Activated B cell treated with CpG ODN at 0.5 μM for 24 hours (primary cell): ENCODE results near the gene ADAMTS13. TPM values are rescaled to one million over a fixed set of nuclear protein-coding genes. Genes with fewer than 3 reads are reported as not detected.
A peak's percentile ranks its signal among the peaks of the same experiment; 100 is the strongest.

Source experiments
- ATAC-seq: fragments of 200-7000 bp; cut with Tn5 transposase; one replicate; pipeline ENCODE4 v1.10.0; 2021; ENCODE audit warnings: low read depth, mild to moderate bottlenecking, moderate library complexity
- CTCF ChIA-PET: fragments of 350-600 bp; sonication (Branson Sonifier 250); formaldehyde crosslinking; loops from one replicate; lab custom pipeline; 2021; ENCODE audit warnings: antibody characterized with exemption; lab: Charles Lee
- POLR2A ChIA-PET: fragments of 350-600 bp; sonication (Branson Sonifier 250); formaldehyde crosslinking; loops from one replicate; lab custom pipeline; 2021; ENCODE audit warnings: antibody characterized with exemption; lab: Charles Lee
- DNase-seq: peaks from one replicate; pipeline ENCODE4 v3.0.0; 2022
- H3K27ac Mint-ChIP-seq: one replicate; pipeline ENCODE4 v1.8.0; 2020; ENCODE audit warnings: mixed read lengths
- H3K27me3 Mint-ChIP-seq: one replicate; pipeline ENCODE4 v1.8.0; 2021; ENCODE audit warnings: mixed read lengths
- H3K36me3 Mint-ChIP-seq: one replicate; pipeline ENCODE4 v1.8.0; 2021; ENCODE audit warnings: low read depth, mixed read lengths
- H3K4me1 Mint-ChIP-seq: one replicate; pipeline ENCODE4 v1.8.0; 2021; ENCODE audit warnings: mixed read lengths
- H3K4me3 Mint-ChIP-seq: one replicate; pipeline ENCODE4 v1.8.0; 2020; ENCODE audit warnings: mild to moderate bottlenecking, mixed read lengths
- H3K9me3 Mint-ChIP-seq: one replicate; pipeline ENCODE4 v1.8.0; 2020; ENCODE audit warnings: mixed read lengths
- CTCF ChIP-seq: fragments of 200-600 bp; IDR thresholded peaks from one replicate; pipeline ENCODE4 v1.8.0; 2022; ENCODE audit warnings: antibody characterized with exemption, mild to moderate bottlenecking
- intact Hi-C: fragments of 100-400 bp; cut with micrococcal nuclease; formaldehyde crosslinking; loops from one replicate; pipeline ENCODE4 v1.15.1; 2024
- total RNA-seq: library from RNA; stranded (reverse); gene quantifications from 2 replicates; pipeline ENCODE4 v1.2.3, GENCODE V29; 2022

The ADAMTS13 gene
- total RNA-seq, 1 donor from 2014 or later = 1.9 TPM

GRCh38 chr9:133468777-133469421 lies 46.7 kb downstream of the ADAMTS13 start:
- CTCF ChIA-PET = no interaction called here
- H3K9me3 Mint-ChIP-seq = no peaks in the 10 kb centered on the region

GRCh38 chr9:133470427-133470924 lies 48.3 kb downstream of the ADAMTS13 start:
- Mint-ChIP-seq H3K27ac (no peak overlapping the region), H3K36me3 (peaks cover 27% of the 10 kb centered on the region), H3K4me3 (no peak overlapping the region), H3K4me1 (peaks cover 6% of the 10 kb centered on the region), H3K27me3 (no peaks in the 10 kb centered on the region), H3K9me3 (no peaks in the 10 kb centered on the region)
- ChIA-PET CTCF (no interaction called here), POLR2A (no interaction called here)
- no peak for DNase-seq
- TF ChIP-seq CTCF = no peak
- intact Hi-C loops = no loop called here
- peak; percentile 19 for ATAC-seq

More at GRCh38 chr9:133468777-133469421, 46.7 kb downstream of the ADAMTS13 start:
- DNase-seq = no peak
- H3K36me3 Mint-ChIP-seq = peaks cover 27% of the 10 kb centered on the region
- H3K27ac Mint-ChIP-seq = no peak overlapping the region
- no peak for TF ChIP-seq CTCF
- H3K27me3 Mint-ChIP-seq = no peaks in the 10 kb centered on the region
- POLR2A ChIA-PET = interaction anchor here (0.9 to 2.1 kb wide), 4 partner anchors 8 to 92 kb away, joined by 4 to 5 read pairs (median 5); partner anchors contain the start of genes CACFD1 and STKLD1
- no peaks in the 10 kb centered on the region for H3K4me1 Mint-ChIP-seq
- no peak overlapping the region for H3K4me3 Mint-ChIP-seq
- intact Hi-C loops = no loop called here
- ATAC-seq = no peak

DNA sequence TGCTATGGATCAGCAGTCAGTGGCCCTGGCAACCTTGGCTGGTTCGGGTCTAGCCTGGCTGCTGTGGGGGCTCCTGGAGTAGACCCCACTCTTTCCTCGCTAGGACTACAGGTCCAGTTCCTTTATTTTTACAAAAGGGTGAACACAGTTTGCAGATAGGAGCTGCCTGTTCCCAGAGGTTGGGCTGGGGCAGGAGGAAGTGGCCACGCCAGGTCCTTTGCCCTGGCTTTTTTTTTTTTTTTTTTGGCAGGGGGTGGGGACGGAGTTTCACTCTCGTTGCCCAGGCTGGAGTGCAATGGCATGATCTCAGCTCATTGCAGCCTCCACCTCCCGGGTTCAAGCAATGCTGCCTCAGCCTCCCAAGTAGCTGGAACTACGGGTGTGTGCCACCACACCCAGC lies 48.8 kb downstream of the ADAMTS13 start:
- Mint-ChIP-seq H3K36me3 (peaks cover 30% of the 10 kb centered on the region), H3K4me1 (peaks cover 6% of the 10 kb centered on the region), H3K27ac (no peak overlapping the region), H3K27me3 (no peaks in the 10 kb centered on the region), H3K4me3 (no peak overlapping the region), H3K9me3 (no peaks in the 10 kb centered on the region)
- no peak for TF ChIP-seq CTCF
- DNase-seq = no peak
- intact Hi-C loops = no loop called here
- POLR2A ChIA-PET = no interaction called here
- CTCF ChIA-PET = no interaction called here
- ATAC-seq = no peak

DNA sequence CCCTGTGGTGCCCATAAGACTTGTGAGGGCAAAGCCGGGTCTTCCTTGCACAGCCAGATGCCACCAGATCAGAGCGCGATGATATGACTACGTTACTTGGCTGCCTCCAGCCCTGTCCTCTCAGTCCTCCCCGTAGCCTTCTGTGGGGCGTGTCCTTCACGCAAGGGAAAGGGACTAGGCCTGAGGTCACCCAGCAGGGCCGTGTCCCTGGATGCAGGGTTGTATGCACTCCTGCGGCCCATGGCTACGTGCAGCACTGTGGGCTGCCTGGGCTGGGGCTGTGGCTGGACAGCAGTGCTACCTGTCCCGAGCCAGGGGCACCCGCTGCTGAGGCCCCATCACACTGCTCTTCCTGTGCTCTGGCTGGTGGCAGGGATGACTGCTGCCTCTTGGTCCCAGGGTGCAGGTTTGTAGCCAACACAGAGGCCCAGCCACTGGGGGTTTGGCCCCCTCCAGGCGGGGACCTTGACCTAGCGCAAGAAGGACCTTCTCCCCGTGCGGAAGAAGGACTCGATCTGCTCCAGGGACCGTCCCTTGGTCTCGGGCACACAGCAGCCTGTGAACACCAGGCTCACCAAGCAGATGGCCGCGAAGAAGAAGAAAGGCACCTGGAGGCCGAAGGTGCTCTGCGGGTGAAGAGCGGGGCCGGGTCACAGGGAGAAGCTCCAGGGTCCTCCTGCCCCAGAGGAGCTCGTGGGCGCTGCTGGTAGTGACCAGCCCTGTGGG lies 49.5 kb downstream of the ADAMTS13 start:
- Mint-ChIP-seq H3K4me3 (no peak overlapping the region), H3K27me3 (no peaks in the 10 kb centered on the region), H3K9me3 (no peaks in the 10 kb centered on the region), H3K4me1 (peaks cover 13% of the 10 kb centered on the region), H3K27ac (no peak overlapping the region), H3K36me3 (peaks cover 37% of the 10 kb centered on the region)
- no peak for ATAC-seq
- no peak for DNase-seq
- CTCF ChIA-PET = no interaction called here
- TF ChIP-seq CTCF = no peak
- POLR2A ChIA-PET = no interaction called here
- intact Hi-C loops = no loop called here

DNA sequence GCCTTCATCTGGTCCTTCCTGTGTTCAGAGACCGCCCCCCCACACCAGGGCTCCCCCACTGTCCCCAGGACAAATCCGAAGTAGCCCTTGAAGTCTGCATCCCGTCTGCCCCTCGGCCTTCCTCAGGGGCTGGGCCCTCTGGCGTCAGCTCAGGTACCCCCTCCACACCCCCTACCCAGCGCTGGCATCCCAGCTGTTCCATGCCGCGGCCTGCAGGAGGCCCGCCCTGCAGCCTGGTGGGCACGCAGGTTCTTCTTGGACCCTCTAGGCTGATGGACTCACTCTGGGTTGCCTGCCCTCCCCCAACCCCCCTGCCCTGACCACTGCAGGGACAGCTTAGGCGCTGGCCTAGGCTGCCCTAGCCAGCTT lies 50.1 kb downstream of the ADAMTS13 start:
- DNase-seq (no peak), ATAC-seq (no peak)
- CTCF ChIA-PET = no interaction called here
- intact Hi-C loops = no loop called here
- POLR2A ChIA-PET = no interaction called here
- Mint-ChIP-seq H3K27ac (no peak overlapping the region), H3K9me3 (no peaks in the 10 kb centered on the region), H3K27me3 (no peaks in the 10 kb centered on the region), H3K4me3 (no peak overlapping the region), H3K36me3 (peaks cover 38% of the 10 kb centered on the region), H3K4me1 (peaks cover 15% of the 10 kb centered on the region)
- no peak for TF ChIP-seq CTCF
